ENCODE measurements around the gene FBXO10. TPM values are rescaled to one million over a fixed set of nuclear protein-coding genes. Genes with fewer than 3 reads are reported as not detected.

The FBXO10 gene
- total RNA-seq, 1 donor from 2014 or later: 13.2 TPM

GRCh38 chr9:37617161-37617560, 41.0 kb upstream of the FBXO10 start:
- Histone ChIP-seq H3K4me3 (ENCODE audit: low read depth, low read length) (no peak overlapping the region), H3K36me3 (ENCODE audit: control insufficient read depth, insufficient read depth, low read length) (no peaks in the 10 kb centered on the region), H3K27me3 (ENCODE audit: control insufficient read depth, insufficient read depth, low read length) (no peaks in the 10 kb centered on the region)
- TF ChIP-seq, protein P1, sequence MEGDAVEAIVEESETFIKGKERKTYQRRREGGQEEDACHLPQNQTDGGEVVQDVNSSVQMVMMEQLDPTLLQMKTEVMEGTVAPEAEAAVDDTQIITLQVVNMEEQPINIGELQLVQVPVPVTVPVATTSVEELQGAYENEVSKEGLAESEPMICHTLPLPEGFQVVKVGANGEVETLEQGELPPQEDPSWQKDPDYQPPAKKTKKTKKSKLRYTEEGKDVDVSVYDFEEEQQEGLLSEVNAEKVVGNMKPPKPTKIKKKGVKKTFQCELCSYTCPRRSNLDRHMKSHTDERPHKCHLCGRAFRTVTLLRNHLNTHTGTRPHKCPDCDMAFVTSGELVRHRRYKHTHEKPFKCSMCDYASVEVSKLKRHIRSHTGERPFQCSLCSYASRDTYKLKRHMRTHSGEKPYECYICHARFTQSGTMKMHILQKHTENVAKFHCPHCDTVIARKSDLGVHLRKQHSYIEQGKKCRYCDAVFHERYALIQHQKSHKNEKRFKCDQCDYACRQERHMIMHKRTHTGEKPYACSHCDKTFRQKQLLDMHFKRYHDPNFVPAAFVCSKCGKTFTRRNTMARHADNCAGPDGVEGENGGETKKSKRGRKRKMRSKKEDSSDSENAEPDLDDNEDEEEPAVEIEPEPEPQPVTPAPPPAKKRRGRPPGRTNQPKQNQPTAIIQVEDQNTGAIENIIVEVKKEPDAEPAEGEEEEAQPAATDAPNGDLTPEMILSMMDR (IDR thresholded peaks at IDR 0.05; ENCODE audit: insufficient read depth, low read length, poor library complexity, severe bottlenecking): no peak
- no peak for DNase-seq (ENCODE audit: low read depth)

DNA sequence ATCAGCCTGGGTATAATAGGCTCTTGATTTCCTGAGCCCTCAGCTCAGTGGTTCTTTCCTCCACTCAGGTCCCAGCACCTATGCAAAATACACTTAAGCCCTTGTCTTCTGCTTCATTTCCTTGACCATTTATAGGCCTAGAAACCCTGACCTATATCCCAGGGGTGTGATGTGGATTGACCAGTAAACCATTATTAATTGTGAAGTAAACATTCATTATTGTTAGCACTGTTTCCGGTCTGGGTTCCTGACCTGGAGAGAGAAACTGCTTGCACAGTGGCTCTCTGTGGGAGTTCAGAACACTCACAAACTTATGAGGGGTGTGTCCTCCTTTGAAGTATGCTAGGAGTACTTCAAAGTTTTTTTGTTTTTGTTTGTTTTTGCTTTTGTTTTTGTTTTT, 35.8 kb upstream of the FBXO10 start:
- no peaks in the 10 kb centered on the region for H3K27me3 ChIP-seq (ENCODE audit: control insufficient read depth, insufficient read depth, low read length)
- TF ChIP-seq, protein P1 (IDR thresholded peaks at IDR 0.05; ENCODE audit: insufficient read depth, low read length, poor library complexity, severe bottlenecking): no peak
- DNase-seq (ENCODE audit: low read depth): no peak
- no peak overlapping the region for H3K4me3 ChIP-seq (ENCODE audit: low read depth, low read length)
- no peaks in the 10 kb centered on the region for H3K36me3 ChIP-seq (ENCODE audit: control insufficient read depth, insufficient read depth, low read length)

DNA sequence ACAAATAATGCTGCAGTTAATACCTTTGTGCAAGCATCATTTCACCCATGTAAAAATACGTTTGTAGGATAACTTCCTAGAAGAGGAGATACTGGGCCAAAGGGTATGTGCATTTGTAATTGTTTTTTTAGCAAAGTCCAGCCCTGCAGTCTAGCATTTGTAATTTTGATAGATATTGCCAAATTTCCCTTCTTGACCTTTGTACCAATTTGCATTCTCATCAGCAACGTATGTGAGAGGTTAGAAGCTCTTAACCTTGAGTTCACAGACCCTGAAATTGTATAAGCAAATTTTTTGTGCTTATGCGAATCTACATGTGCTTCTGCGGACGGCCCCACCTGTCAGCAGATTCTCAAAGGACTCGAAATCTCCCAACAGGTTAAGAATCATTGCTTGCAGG, 34.8 kb upstream of the FBXO10 start:
- TF ChIP-seq, protein P1 (IDR thresholded peaks at IDR 0.05; ENCODE audit: insufficient read depth, low read length, poor library complexity, severe bottlenecking): no peak
- H3K36me3 ChIP-seq (ENCODE audit: control insufficient read depth, insufficient read depth, low read length): no peaks in the 10 kb centered on the region
- peaks cover under 1% of the 10 kb centered on the region for H3K27me3 ChIP-seq (ENCODE audit: control insufficient read depth, insufficient read depth, low read length)
- DNase-seq (ENCODE audit: low read depth): no peak
- H3K4me3 ChIP-seq (ENCODE audit: low read depth, low read length): no peak overlapping the region

GRCh38 chr9:37609735-37610397, 33.7 kb upstream of the FBXO10 start:
- DNase-seq (ENCODE audit: low read depth): no peak
- TF ChIP-seq, protein P1 (IDR thresholded peaks at IDR 0.05; ENCODE audit: insufficient read depth, low read length, poor library complexity, severe bottlenecking): no peak
- no peaks in the 10 kb centered on the region for H3K36me3 ChIP-seq (ENCODE audit: control insufficient read depth, insufficient read depth, low read length)
- peaks cover 6% of the 10 kb centered on the region for H3K27me3 ChIP-seq (ENCODE audit: control insufficient read depth, insufficient read depth, low read length)
- no peak overlapping the region for H3K4me3 ChIP-seq (ENCODE audit: low read depth, low read length)

DNA sequence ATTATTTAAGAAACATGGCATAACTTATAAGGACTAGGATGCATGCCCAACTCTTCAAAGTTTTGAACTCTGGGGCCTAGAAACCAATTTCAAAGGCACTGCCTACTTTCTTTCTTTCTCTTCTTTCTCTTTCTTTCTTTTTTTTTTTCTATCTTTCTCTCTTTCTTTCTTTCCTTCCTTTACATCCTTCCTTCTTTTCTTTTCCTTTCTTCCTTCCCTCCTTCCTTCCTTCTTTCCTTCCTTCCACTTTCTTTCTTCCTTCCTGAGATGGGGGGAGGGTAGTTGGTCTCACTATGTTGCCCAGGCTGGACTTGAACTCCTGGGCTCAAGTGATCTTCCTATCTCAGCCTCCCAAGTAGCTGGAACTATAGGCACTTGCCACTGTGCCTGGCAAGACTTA, 32.1 kb upstream of the FBXO10 start:
- H3K4me3 ChIP-seq (ENCODE audit: low read depth, low read length): no peak overlapping the region
- peaks cover 6% of the 10 kb centered on the region for H3K27me3 ChIP-seq (ENCODE audit: control insufficient read depth, insufficient read depth, low read length)
- no peak for DNase-seq (ENCODE audit: low read depth)
- H3K36me3 ChIP-seq (ENCODE audit: control insufficient read depth, insufficient read depth, low read length): no peaks in the 10 kb centered on the region
- TF ChIP-seq, protein P1 (IDR thresholded peaks at IDR 0.05; ENCODE audit: insufficient read depth, low read length, poor library complexity, severe bottlenecking): no peak

DNA sequence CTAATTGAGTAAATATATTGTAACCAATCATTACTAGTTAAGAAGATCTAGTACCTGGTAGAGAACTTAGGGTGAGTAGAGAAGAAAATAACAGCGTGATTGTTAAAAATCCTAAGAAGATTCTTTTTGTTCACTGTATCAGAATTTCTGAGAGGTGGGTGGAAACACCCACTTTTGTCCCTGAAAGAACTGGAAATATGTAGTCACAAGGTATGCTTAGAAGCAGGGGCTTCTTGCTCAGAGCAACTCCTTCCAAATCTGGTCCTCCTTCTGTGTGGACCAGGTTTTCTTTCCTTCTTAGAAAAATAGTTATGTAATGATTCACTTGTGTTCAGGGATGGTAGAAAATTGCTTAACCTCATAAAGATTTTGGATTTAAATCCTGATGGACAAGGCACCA, 28.1 kb upstream of the FBXO10 start:
- DNase-seq (ENCODE audit: low read depth): no peak
- Histone ChIP-seq H3K36me3 (ENCODE audit: control insufficient read depth, insufficient read depth, low read length) (no peaks in the 10 kb centered on the region), H3K27me3 (ENCODE audit: control insufficient read depth, insufficient read depth, low read length) (peaks cover 6% of the 10 kb centered on the region), H3K4me3 (ENCODE audit: low read depth, low read length) (no peak overlapping the region)
- TF ChIP-seq, protein P1 (IDR thresholded peaks at IDR 0.05; ENCODE audit: insufficient read depth, low read length, poor library complexity, severe bottlenecking): no peak
